ENCODE data around the gene PCGF6. TPM values are rescaled to one million over a fixed set of nuclear protein-coding genes. Genes with fewer than 3 reads are reported as not detected.
"Not testable (repeated sequence)": the region's sequence is repeated elsewhere in the genome, so short reads cannot be mapped to it uniquely, and the experiment has no call there.

PCGF6 gene
- polyA plus RNA-seq, 1 of the 3 experiments (the other 2 are of a cell fraction): 5.1 TPM

- no peak for TF ChIP-seq GATA2 (CRISPR knock-in tag; IDR thresholded peaks at IDR 0.05)
- TF ChIP-seq ELF1 (IDR thresholded peaks at IDR 0.05): peak; percentile 82
Observed at GRCh38 chr10:103367782-103368518, 17.0 kb upstream of the PCGF6 start, which contains the start of gene TAF5 (continued).

GRCh38 chr10:103367379-103367781 is 16.4 kb upstream of the PCGF6 start:
- ChIA-PET CTCF (interaction anchor here (0.9 to 1.4 kb wide), 2 partner anchors 14 to 17 kb away, joined by 3 to 4 read pairs; partner anchors contain the start of gene PCGF6), POLR2A (interaction anchor here (0.7 to 1.8 kb wide), 3 partner anchors 9 to 653 kb away, joined by 3 to 5 read pairs (median 3); partner anchors contain the start of genes ARL3, ATP5MK and PDCD11)
- Histone ChIP-seq H3K4me1 (ENCODE audit: control insufficient read depth in 1 of 2, insufficient read depth in 2 of 2, low read depth in 1 of 2, low read length in 1 of 2) (peaks cover 0 to 3% of the 10 kb centered on the region in 2 experiments; a peak in 1 of 4 replicates), H3K27me3 (ENCODE audit: insufficient read depth) (no peaks in the 10 kb centered on the region), H4K20me1 (ENCODE audit: insufficient read depth) (no peaks in the 10 kb centered on the region), H3K27ac (ENCODE audit: low read depth in 2 of 2, low read length in 1 of 2) (peak overlapping the region; percentile 64 to 79), H3K36me3 (replicated peaks in 1 of 2; ENCODE audit: control insufficient read depth in 1 of 2, insufficient read depth in 2 of 2, low read length in 1 of 2) (no peaks in the 10 kb centered on the region), H3K4me3 (ENCODE audit: low read depth in 2 of 2, low read length in 1 of 2) (peak overlapping the region; percentile 69 to 90), H3F3A (replicated peaks; ENCODE audit: insufficient read depth) (peaks cover 14% of the 10 kb centered on the region), H2AFZ (ENCODE audit: low read depth) (peak overlapping the region; percentile 95), H3K79me2 (ENCODE audit: insufficient read depth) (peaks cover 37% of the 10 kb centered on the region), H3K9ac (peak overlapping the region; percentile 72; the same call in 1 of the 2 replicates), H3K9me3 (no peaks in the 10 kb centered on the region), H3K9me2 (no peaks in the 10 kb centered on the region), H3K4me2 (peak overlapping the region; percentile 75)
- peak; percentile 25 for DNase-seq
- TF ChIP-seq FOXJ3 (CRISPR knock-in tag; IDR thresholded peaks at IDR 0.05): 0 out of 2 replicates have a peak, but pooled peaks have one; percentile 39
- TF ChIP-seq USF1 (IDR thresholded peaks at IDR 0.05; ENCODE audit: borderline replicate concordance, low read depth): no peak
- 23% methylated on average over 10 of the region's 10 CpGs for WGBS (ENCODE audit: low lambda C conversion rate)

GRCh38 chr10:103360791-103361190 is 9.9 kb upstream of the PCGF6 start:
- H3K4me1 ChIP-seq (ENCODE audit: control insufficient read depth in 1 of 2, insufficient read depth in 2 of 2, low read depth in 1 of 2, low read length in 1 of 2); H4K20me1 ChIP-seq (ENCODE audit: insufficient read depth); H3K9me2 ChIP-seq; H3K27ac ChIP-seq (ENCODE audit: low read depth in 2 of 2, low read length in 1 of 2); H3K79me2 ChIP-seq (ENCODE audit: insufficient read depth); H3F3A ChIP-seq (replicated peaks; ENCODE audit: insufficient read depth); H2AFZ ChIP-seq (ENCODE audit: low read depth); POLR2A ChIA-PET; H3K9me3 ChIP-seq; H3K4me2 ChIP-seq; H3K4me3 ChIP-seq (ENCODE audit: low read depth in 2 of 2, low read length in 1 of 2); DNase-seq; H3K27me3 ChIP-seq (ENCODE audit: insufficient read depth); H3K9ac ChIP-seq; H3K36me3 ChIP-seq (replicated peaks in 1 of 2; ENCODE audit: control insufficient read depth in 1 of 2, insufficient read depth in 2 of 2, low read length in 1 of 2): not testable (repeated sequence)
- TF ChIP-seq FOSL2 (IDR thresholded peaks at IDR 0.05; ENCODE audit: borderline replicate concordance, low read depth): peak; percentile 48; the same call in 1 of the 2 replicates
- 0 out of 2 replicates have a peak, but pooled peaks have one; percentile 13 for TF ChIP-seq PBX3 (IDR thresholded peaks at IDR 0.05)
- CTCF ChIA-PET: interaction anchor here (1.3 kb wide), 1 partner anchor 27 kb away, joined by 6 read pairs; no protein-coding TSS in a partner anchor
- 69% methylated on average over 9 of the region's 9 CpGs for WGBS (ENCODE audit: low lambda C conversion rate)

GRCh38 chr10:103359493-103359892 is 8.6 kb upstream of the PCGF6 start:
- H3K9me2 ChIP-seq; H3K27ac ChIP-seq (ENCODE audit: low read depth in 2 of 2, low read length in 1 of 2); H4K20me1 ChIP-seq (ENCODE audit: insufficient read depth); DNase-seq; H3K4me2 ChIP-seq; H3K79me2 ChIP-seq (ENCODE audit: insufficient read depth); H3K9me3 ChIP-seq; H3F3A ChIP-seq (replicated peaks; ENCODE audit: insufficient read depth); H3K4me3 ChIP-seq (ENCODE audit: low read depth in 2 of 2, low read length in 1 of 2); H3K27me3 ChIP-seq (ENCODE audit: insufficient read depth); CTCF ChIA-PET; H3K4me1 ChIP-seq (ENCODE audit: control insufficient read depth in 1 of 2, insufficient read depth in 2 of 2, low read depth in 1 of 2, low read length in 1 of 2); H3K36me3 ChIP-seq (replicated peaks in 1 of 2; ENCODE audit: control insufficient read depth in 1 of 2, insufficient read depth in 2 of 2, low read length in 1 of 2); H2AFZ ChIP-seq (ENCODE audit: low read depth); POLR2A ChIA-PET; H3K9ac ChIP-seq: not testable (repeated sequence)
- 95% methylated on average over 4 of the region's 4 CpGs for WGBS (ENCODE audit: low lambda C conversion rate)

Data from SK-N-SH (cell line).